RWPE2 (cell line): ENCODE data around the gene TRMT1L.

Source experiments
- ATAC-seq: fragments of 200-7000 bp; cut with Tn5 transposase; 3 replicates; pipeline ENCODE4 v1.9.1; 2021; ENCODE audit warnings: low read depth
- DNase-seq: peaks from one replicate; pipeline ENCODE4 v3.0.0-alpha.2; 2020; ENCODE audit warnings: low spot score
- H3K27ac ChIP-seq: fragments of 450-650 bp; 2 replicates; pipeline ENCODE4 v1.5.1; 2017; ENCODE audit warnings: mild to moderate bottlenecking; ENCODE audit not compliant: poor library complexity, severe bottlenecking
- H3K27me3 ChIP-seq: fragments of 250-450 bp; sonication (Bioruptor Pico); 2 replicates; pipeline ENCODE4 v1.5.1; 2021; ENCODE audit warnings: mild to moderate bottlenecking, moderate library complexity; ENCODE audit not compliant: insufficient read depth, poor library complexity, severe bottlenecking
- H3K36me3 ChIP-seq: fragments of 250-450 bp; sonication (Bioruptor Pico); 2 replicates; pipeline ENCODE4 v1.5.1; 2020; ENCODE audit warnings: low read depth, mild to moderate bottlenecking, moderate library complexity
- H3K4me1 ChIP-seq: fragments of 250-450 bp; sonication (Bioruptor Pico); 2 replicates; pipeline ENCODE4 v1.5.1; 2021; ENCODE audit warnings: mild to moderate bottlenecking, moderate library complexity; ENCODE audit not compliant: insufficient read depth, poor library complexity, severe bottlenecking
- H3K4me3 ChIP-seq: fragments of 250-450 bp; sonication (Bioruptor Pico); 2 replicates; pipeline ENCODE4 v1.5.1; 2021; ENCODE audit warnings: mild to moderate bottlenecking, moderate library complexity; ENCODE audit not compliant: severe bottlenecking
- H3K9me3 ChIP-seq: fragments of 250-450 bp; sonication (Bioruptor Pico); 2 replicates; pipeline ENCODE4 v1.5.1; 2021; ENCODE audit warnings: mild to moderate bottlenecking, moderate library complexity; ENCODE audit not compliant: severe bottlenecking
- TF ChIP-seq, protein P1 (sequence below): fragments of 450-650 bp; IDR thresholded peaks from one replicate; pipeline ENCODE4 v1.5.1; 2017; ENCODE audit warnings: mild to moderate bottlenecking, moderate library complexity; ENCODE audit not compliant: poor library complexity, severe bottlenecking

The TRMT1L gene

GRCh38 chr1:185112356-185112755, 44.4 kb downstream of the TRMT1L start:
- Histone ChIP-seq H3K4me3 (no peak overlapping the region), H3K36me3 (no peaks in the 10 kb centered on the region), H3K4me1 (no peaks in the 10 kb centered on the region), H3K9me3 (peaks cover 6% of the 10 kb centered on the region), H3K27ac (no peak overlapping the region), H3K27me3 (no peaks in the 10 kb centered on the region)
- no peak for DNase-seq
- TF ChIP-seq, protein P1, sequence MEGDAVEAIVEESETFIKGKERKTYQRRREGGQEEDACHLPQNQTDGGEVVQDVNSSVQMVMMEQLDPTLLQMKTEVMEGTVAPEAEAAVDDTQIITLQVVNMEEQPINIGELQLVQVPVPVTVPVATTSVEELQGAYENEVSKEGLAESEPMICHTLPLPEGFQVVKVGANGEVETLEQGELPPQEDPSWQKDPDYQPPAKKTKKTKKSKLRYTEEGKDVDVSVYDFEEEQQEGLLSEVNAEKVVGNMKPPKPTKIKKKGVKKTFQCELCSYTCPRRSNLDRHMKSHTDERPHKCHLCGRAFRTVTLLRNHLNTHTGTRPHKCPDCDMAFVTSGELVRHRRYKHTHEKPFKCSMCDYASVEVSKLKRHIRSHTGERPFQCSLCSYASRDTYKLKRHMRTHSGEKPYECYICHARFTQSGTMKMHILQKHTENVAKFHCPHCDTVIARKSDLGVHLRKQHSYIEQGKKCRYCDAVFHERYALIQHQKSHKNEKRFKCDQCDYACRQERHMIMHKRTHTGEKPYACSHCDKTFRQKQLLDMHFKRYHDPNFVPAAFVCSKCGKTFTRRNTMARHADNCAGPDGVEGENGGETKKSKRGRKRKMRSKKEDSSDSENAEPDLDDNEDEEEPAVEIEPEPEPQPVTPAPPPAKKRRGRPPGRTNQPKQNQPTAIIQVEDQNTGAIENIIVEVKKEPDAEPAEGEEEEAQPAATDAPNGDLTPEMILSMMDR = no peak
- ATAC-seq = no peak

DNA sequence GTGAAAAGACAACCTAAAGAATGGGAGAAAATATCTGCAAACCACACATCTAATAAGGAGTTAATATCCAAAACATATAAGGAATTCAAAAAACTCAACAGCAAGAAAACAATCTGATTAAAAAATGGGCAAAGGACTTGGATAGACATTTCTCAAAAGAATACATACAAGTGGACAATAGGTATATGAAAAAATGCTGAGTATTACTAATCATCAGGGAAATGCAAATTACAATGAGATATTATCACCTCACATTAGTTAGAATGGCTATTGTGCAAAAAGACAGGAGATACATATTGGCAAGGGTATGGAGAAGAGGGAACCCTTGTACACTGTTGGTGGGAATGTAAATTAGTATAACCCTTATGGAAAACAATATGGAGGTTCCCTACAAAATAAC, 44.9 kb downstream of the TRMT1L start:
- Histone ChIP-seq H3K27ac (no peak overlapping the region), H3K4me3 (no peak overlapping the region), H3K4me1 (no peaks in the 10 kb centered on the region), H3K9me3 (peaks cover 6% of the 10 kb centered on the region), H3K27me3 (no peaks in the 10 kb centered on the region), H3K36me3 (no peaks in the 10 kb centered on the region)
- DNase-seq (no peak), ATAC-seq (no peak)
- TF ChIP-seq, protein P1 = no peak

DNA sequence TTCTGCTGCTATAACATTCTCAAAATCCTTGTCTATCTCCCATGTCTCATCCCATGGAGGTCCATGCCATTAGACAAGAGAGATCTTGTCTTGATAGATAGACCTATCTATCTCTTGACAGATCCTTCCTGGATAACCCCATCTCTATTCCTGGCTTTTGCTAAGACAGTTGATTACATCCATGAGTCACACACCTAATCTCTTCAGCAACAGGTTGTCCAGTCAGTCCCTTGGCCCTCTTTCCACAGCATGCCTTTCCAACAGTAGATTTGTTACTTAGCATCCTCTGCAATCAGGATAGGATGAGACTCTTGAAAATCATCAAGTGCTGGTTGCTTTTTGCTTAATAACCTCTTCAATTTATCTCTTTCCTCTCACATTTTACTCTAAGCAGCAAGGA, 46.6 kb downstream of the TRMT1L start:
- TF ChIP-seq, protein P1 = no peak
- no peaks in the 10 kb centered on the region for H3K27me3 ChIP-seq
- ATAC-seq = peak; percentile 53; the same call in 2 of the 3 replicates
- DNase-seq = no peak
- no peak overlapping the region for H3K4me3 ChIP-seq
- no peaks in the 10 kb centered on the region for H3K36me3 ChIP-seq
- no peaks in the 10 kb centered on the region for H3K4me1 ChIP-seq
- no peak overlapping the region for H3K27ac ChIP-seq
- peaks cover 6% of the 10 kb centered on the region for H3K9me3 ChIP-seq

- Histone ChIP-seq H3K4me1 (no peaks in the 10 kb centered on the region), H3K36me3 (no peaks in the 10 kb centered on the region), H3K27me3 (no peaks in the 10 kb centered on the region), H3K4me3 (no peak overlapping the region), H3K9me3 (peaks cover 6% of the 10 kb centered on the region), H3K27ac (no peak overlapping the region)
- DNase-seq (no peak), ATAC-seq (no peak)
- TF ChIP-seq, protein P1 = no peak
These were observed 48.4 kb downstream of the TRMT1L start for GRCh38 chr1:185108321-185108720.

- DNase-seq (no peak), ATAC-seq (no peak)
- no peak overlapping the region for H3K4me3 ChIP-seq
- no peak overlapping the region for H3K27ac ChIP-seq
- peaks cover 6% of the 10 kb centered on the region for H3K36me3 ChIP-seq
- no peaks in the 10 kb centered on the region for H3K27me3 ChIP-seq
- TF ChIP-seq, protein P1 = no peak
- peaks cover 6% of the 10 kb centered on the region for H3K9me3 ChIP-seq
- H3K4me1 ChIP-seq = no peaks in the 10 kb centered on the region
These were observed 51.6 kb downstream of the TRMT1L start for GRCh38 chr1:185105121-185105520.
